Measurements from ENCODE around the gene COMMD8.

Gene COMMD8

DNA sequence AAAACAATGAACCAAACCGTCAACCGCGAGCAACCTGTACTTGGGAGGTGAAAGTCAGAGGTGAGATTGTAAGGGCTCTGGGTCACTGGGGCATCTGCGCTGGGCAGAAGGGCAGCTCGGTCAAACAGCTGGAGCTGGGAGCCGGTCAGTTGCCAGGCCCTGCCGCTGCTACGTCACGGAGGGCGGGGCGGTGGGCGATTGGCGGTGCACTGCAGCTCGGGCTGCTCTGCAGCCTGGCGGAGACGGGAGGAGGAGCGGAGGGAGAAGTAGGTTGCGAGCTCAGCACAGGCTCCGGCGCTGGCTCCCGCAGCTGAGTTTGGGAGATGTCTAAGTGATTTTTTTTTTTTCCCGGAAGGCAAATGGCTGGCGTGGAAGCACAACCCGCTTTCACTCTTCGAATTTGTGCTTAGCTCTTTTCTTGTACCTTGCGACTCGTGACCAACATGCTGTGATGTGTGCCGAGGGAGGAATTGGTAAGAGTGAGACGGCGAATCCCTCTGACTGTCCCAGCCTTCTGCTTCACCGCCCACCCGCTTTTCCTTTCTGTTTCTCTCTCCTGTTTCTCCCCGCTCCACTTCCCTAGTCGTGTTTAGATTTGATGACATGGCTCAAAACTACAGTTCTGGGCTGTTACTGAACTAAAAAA lies 21.7 kb upstream of the COMMD8 start, which contains the start of gene ATP10D:
Gene ATP10D (plus strand): TSS at position 229 of the 646 bp plus-strand sequence. CDS start 27,266 bp downstream, outside the sequence.
- TF ChIP-seq, protein P1, sequence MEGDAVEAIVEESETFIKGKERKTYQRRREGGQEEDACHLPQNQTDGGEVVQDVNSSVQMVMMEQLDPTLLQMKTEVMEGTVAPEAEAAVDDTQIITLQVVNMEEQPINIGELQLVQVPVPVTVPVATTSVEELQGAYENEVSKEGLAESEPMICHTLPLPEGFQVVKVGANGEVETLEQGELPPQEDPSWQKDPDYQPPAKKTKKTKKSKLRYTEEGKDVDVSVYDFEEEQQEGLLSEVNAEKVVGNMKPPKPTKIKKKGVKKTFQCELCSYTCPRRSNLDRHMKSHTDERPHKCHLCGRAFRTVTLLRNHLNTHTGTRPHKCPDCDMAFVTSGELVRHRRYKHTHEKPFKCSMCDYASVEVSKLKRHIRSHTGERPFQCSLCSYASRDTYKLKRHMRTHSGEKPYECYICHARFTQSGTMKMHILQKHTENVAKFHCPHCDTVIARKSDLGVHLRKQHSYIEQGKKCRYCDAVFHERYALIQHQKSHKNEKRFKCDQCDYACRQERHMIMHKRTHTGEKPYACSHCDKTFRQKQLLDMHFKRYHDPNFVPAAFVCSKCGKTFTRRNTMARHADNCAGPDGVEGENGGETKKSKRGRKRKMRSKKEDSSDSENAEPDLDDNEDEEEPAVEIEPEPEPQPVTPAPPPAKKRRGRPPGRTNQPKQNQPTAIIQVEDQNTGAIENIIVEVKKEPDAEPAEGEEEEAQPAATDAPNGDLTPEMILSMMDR (conservative IDR thresholded peaks at IDR 0.05; ENCODE audit: low read depth, low read length): peak; percentile 38
- DNase-seq (ENCODE audit: low read depth): peak; percentile 96
- H3K4me3 ChIP-seq (ENCODE audit: low read depth, low read length): peak within 1 kb of the TSS; percentile 76

DNA sequence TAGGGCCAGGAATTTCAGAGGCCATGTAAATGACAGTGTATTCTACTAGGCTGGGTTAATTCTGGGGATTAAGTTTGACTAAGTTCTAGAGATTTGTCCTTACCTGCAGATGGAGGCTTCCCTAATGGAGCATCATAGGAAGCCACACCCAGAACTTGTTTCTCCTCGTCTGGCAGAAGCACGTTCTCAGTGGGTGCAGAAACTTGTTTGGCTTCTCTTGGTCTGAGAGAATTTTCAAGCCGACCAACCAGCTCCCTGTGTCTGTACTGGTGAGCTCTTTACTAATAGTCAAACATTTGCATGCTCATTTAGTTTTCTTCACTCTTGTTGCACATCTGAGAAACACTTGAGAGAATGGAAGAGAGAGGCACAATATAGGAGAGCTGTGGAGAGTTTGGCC lies 20.7 kb upstream of the COMMD8 start:
- no peak overlapping the region for H3K4me3 ChIP-seq (ENCODE audit: low read depth, low read length)
- TF ChIP-seq, protein P1 (conservative IDR thresholded peaks at IDR 0.05; ENCODE audit: low read depth, low read length): no peak
- DNase-seq (ENCODE audit: low read depth): no peak

DNA sequence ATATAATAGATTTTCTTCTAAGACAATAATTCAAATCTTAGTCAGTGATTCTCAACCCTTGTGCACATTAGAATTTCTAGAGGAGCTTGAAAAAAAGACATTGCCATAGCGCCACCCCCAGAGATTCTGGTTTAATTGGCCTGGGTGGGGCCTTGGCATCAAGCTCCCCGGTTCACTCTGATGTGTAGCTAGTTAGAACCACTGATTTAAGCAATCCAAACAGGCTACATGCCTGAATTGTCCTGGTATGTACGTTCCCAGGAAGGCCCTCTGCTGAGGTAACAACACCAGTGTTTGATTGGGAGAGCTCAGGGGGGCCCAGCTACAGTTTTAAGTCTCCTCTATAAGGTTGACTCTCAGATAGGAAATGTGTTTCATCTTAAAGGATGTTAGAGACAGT lies 20.2 kb upstream of the COMMD8 start:
- DNase-seq (ENCODE audit: low read depth): peak; percentile 48
- no peak overlapping the region for H3K4me3 ChIP-seq (ENCODE audit: low read depth, low read length)
- TF ChIP-seq, protein P1 (conservative IDR thresholded peaks at IDR 0.05; ENCODE audit: low read depth, low read length): no peak

DNA sequence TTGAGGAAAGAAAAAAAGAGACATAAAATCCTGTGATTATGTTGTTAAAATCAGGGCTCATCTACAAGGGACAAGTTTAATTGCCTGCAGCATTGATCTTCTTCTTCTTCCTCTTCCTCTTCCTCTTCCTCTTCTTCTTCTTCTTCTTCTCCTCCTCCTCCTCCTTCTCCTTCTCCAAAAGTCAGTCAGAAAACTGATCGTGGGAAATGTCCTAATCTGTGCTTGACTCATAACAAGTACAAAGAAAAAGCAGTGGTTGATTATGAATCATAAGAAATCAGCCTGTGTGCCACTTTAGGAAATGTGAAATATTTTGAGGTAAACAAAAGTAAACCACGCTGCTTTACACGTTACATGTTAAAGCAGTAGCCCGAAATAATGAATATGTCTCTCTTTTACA lies 18.8 kb upstream of the COMMD8 start:
- TF ChIP-seq, protein P1 (conservative IDR thresholded peaks at IDR 0.05; ENCODE audit: low read depth, low read length): no peak
- H3K4me3 ChIP-seq (ENCODE audit: low read depth, low read length): no peak overlapping the region
- peak; percentile 77 for DNase-seq (ENCODE audit: low read depth)

DNA sequence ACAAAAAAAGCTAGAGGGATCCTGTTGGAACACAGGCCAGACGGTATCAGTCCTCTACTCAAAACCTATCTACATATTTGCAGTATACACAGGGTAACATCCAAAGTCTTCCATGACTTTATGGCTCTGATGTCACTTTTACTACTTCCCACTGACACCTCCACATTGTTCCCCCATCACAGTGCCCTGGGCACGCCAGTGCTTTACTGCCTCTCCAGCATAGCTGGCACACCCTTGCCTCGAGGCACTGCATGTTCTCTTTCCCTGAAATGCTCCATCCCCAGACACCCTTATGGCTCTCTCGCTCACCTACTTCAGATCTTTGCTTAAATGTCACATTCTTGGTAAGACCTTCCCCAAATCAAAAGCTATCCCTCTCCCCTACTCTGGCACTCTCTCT lies 15.3 kb upstream of the COMMD8 start:
- TF ChIP-seq, protein P1 (conservative IDR thresholded peaks at IDR 0.05; ENCODE audit: low read depth, low read length): no peak
- DNase-seq (ENCODE audit: low read depth): no peak
- H3K4me3 ChIP-seq (ENCODE audit: low read depth, low read length): no peak overlapping the region

DNA sequence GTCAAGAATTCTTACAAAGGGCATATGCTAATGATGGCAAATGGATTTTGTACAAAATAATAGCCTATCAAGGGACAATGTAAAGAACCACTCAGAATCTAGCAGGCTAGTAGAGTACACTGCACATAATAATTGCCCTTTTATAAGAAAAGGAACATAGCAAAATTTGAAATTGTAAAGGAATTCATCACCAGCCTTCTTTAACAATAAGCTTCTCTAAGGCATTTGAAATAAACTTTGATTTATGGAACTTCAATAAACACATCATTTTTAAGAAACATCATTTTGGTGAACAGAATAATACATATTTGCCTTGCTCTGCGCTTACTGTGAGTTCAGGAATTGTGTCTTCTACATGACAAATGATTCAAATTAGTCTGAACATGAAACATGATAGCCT lies 11.9 kb upstream of the COMMD8 start:
- TF ChIP-seq, protein P1 (conservative IDR thresholded peaks at IDR 0.05; ENCODE audit: low read depth, low read length): no peak
- no peak overlapping the region for H3K4me3 ChIP-seq (ENCODE audit: low read depth, low read length)
- DNase-seq (ENCODE audit: low read depth): no peak

DNA sequence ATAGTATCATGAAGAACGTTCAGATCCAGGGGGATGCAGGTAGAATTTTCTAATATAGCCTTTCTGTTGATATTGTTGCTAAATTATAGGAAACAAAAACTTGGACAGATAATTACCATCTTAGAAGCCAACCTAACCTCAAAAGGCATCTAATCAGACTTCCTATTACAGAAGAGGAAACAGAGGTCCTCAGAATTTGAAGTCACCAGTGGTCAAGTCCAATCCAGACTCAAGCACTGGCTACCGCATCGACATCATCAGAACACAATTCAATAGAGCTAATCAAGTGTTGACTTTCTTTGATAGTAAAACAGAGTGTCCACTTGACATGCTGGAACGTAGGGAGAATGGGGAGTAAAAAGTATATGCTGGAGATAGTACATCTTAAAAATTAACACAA lies 11.3 kb upstream of the COMMD8 start:
- TF ChIP-seq, protein P1 (conservative IDR thresholded peaks at IDR 0.05; ENCODE audit: low read depth, low read length): no peak
- no peak for DNase-seq (ENCODE audit: low read depth)
- no peak overlapping the region for H3K4me3 ChIP-seq (ENCODE audit: low read depth, low read length)

Data from choroid plexus epithelial cell (primary cell).